Measurements from ENCODE around the gene RHBDD1.

The RHBDD1 gene

GRCh38 chr2:226888971-226889370 is 53.1 kb downstream of the RHBDD1 start:
- DNase-seq: no peak

- DNase-seq: no peak
Measured at GRCh38 chr2:226890286-226890685, 54.4 kb downstream of the RHBDD1 start.

- DNase-seq: no peak
Measured at GRCh38 chr2:226891780-226892590, 56.1 kb downstream of the RHBDD1 start.

- DNase-seq: no peak
Measured at GRCh38 chr2:226892729-226893128, 56.9 kb downstream of the RHBDD1 start.

- DNase-seq: no peak
Measured at GRCh38 chr2:226893216-226893615, 57.4 kb downstream of the RHBDD1 start.

GRCh38 chr2:226894752-226895151 is 58.9 kb downstream of the RHBDD1 start:
- DNase-seq: no peak

GRCh38 chr2:226895579-226895978 is 59.7 kb downstream of the RHBDD1 start:
- no peak for DNase-seq

GRCh38 chr2:226898121-226898520 is 62.3 kb downstream of the RHBDD1 start:
- DNase-seq: no peak

- DNase-seq: no peak
Measured at GRCh38 chr2:226898897-226899296, 63.0 kb downstream of the RHBDD1 start.

- peak; percentile 31 for DNase-seq
Measured at GRCh38 chr2:226902041-226902966, 66.5 kb downstream of the RHBDD1 start.

GRCh38 chr2:226903179-226903578 is 67.3 kb downstream of the RHBDD1 start:
- peak; percentile 41 for DNase-seq

- DNase-seq: peak; percentile 39
Measured at GRCh38 chr2:226904592-226904991, 68.7 kb downstream of the RHBDD1 start.

GRCh38 chr2:226905718-226906117 is 69.9 kb downstream of the RHBDD1 start:
- no peak for DNase-seq

GRCh38 chr2:226906163-226906693 is 70.4 kb downstream of the RHBDD1 start:
- no peak for DNase-seq

- DNase-seq: no peak
Measured at GRCh38 chr2:226909126-226909525, 73.3 kb downstream of the RHBDD1 start.

- no peak for DNase-seq
Measured at GRCh38 chr2:226909836-226910235, 74.0 kb downstream of the RHBDD1 start.

GRCh38 chr2:226910384-226910783 is 74.5 kb downstream of the RHBDD1 start:
- no peak for DNase-seq

- peak; percentile 36 for DNase-seq
Measured at GRCh38 chr2:226911932-226912331, 76.1 kb downstream of the RHBDD1 start.

GRCh38 chr2:226913641-226914040 is 77.8 kb downstream of the RHBDD1 start:
- DNase-seq: no peak

- no peak for DNase-seq
Measured at GRCh38 chr2:226915846-226916360, 80.0 kb downstream of the RHBDD1 start.

GRCh38 chr2:226916669-226917068 is 80.8 kb downstream of the RHBDD1 start:
- no peak for DNase-seq

- DNase-seq: no peak
Measured at GRCh38 chr2:226932443-226932842, 96.6 kb downstream of the RHBDD1 start.

- DNase-seq: no peak
Measured at GRCh38 chr2:226934546-226935201, 98.8 kb downstream of the RHBDD1 start.
